ENCODE data around the gene IL17RC.
"Not testable (repeated sequence)": the region's sequence is repeated elsewhere in the genome, so short reads cannot be mapped to it uniquely, and the experiment has no call there.

IL17RC gene

GRCh38 chr3:9916734-9917680, at the start of gene IL17RC:
TSS of gene IL17RC (plus strand) at chr3:9917098. CDS start at chr3:9917316, 218 bp downstream.
- DNase-seq, result peak; percentile 39

DNA sequence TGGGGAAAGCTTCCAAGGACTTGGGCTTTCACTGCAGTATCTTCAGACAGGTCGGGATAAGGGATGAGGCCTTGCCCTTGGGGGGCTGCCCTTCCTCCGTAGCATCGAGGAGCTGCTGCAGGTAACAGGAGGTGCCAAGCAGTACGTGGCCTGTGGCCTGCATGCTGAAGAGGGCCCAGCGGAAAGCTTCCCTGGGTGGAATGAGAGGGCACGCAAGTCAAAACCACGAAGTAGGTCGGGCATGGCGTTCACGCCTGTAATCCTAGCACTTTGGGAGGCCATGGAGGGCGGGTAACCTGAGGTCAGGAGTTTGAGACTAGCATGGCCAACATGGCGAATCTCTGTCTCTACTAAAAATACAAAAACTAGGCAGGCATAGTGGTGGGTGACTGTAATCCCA, 49.8 kb upstream of the IL17RC start:
- no peak for DNase-seq

DNA sequence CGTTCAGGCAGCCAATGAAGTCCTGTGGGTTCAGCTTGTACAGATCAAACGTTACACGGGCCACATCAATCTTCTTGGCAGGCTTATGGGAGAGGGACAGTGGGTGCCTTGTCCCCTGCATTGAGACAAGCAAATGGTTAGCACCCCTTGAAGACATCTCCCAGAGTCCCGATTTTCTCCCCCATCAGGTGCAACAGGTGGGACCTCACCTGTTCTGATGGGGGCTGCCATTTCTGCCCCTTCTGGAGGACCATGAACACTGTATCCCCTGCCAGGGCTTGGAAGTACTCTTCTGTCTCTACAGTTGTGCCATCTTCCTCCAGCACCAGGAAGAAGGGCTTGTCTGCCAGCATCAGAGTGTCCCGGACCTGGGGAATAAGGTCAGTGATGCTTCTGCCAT, 46.9 kb upstream of the IL17RC start:
- no peak for DNase-seq

GRCh38 chr3:9870978-9871377, 45.9 kb upstream of the IL17RC start:
- no peak for DNase-seq

- not testable (repeated sequence) for DNase-seq
Measured at GRCh38 chr3:9872067-9872466, 44.8 kb upstream of the IL17RC start.

DNA sequence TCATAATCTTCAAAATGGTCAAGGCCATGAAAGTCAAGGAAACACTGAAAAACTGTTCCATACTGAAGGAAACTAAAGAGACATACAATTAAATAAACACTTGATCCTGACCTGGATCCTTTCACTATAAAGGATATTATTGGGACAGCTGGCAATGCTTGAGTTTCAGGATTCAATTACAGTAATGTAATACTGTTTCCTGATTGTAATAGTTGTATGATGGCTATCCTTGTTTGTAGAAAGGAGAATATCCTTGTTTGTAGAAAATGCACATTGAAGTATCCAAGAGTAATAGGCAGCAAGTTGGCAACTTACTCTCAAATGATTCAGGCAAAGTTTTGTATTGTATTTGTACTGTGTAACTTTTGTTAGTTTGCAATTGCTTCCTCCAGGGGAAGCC, 41.5 kb upstream of the IL17RC start:
- no peak for DNase-seq

DNA sequence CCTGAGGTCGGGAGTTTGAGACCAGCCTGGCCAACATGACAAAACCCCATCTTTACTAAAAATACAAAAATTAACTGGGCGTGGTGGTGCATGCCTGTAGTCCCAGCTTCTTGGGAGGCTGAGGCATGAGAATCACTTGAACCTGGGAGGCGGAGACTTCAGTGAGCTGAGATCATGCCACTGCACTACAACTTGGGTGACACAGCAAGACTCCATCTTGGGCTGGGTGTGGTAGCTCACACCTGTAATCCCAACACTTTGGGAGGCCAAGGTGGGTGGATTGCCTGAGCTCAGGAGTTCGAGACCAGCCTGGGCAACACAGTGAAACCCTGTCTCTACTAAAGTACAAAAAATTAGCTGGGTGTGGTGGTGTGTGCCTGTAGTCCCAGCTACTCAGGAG, 40.6 kb upstream of the IL17RC start:
- not testable (repeated sequence) for DNase-seq

DNA sequence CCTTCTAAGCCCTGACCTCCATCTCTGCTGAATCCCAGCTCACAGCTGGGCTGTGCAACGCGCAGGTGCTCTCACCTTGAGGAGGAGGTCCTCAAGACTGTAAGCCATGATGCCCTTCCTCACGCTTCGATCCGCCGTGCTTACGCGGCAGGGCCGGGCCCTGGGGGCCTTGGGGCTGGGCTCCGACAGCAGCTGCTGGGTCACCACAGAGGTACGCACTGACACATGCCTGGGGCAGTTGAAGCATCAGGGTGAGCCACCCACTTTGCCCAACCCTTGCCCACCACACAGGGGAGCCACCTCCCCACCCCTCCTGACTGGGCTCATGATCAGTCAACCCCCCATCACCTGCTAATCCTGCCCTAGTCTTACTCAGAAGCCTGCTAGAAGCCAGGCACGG, 39.9 kb upstream of the IL17RC start:
- no peak for DNase-seq

- no peak for DNase-seq
Measured at GRCh38 chr3:9878700-9879099, 38.2 kb upstream of the IL17RC start.

DNA sequence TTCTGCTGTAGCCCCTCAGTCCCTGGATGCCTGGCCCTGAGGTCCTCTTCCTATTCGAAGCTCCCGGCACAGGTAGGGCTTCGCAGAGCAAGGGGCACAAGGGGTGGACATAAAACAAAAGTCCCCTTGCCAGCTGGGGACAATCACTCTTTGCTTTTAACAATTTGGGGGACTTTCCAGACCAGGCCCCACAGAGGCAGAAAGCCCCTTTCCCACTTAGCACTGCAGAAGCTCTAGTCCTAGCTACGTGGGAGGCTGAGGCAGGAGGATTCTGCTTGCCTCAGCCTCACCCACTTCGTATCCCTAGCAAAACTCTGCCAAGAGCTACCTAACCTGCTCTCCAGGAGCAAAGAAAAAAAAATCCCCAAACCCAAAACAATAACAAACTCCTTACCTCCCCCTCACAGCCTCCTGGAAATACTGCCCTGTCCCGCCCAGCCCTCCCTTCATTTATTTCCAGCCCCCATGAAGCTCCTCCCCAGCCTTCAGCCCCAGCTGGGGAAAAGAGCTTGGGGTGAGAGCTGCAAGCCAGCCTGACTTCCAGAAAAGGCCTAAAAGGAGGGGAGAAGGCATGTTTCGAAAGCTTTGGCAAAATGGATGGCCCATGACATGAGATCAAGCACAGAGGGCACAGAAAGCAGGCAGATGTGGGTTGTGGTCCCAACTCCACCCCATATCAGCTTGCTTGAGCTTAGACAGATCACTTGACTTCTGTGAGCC, 36.9 kb upstream of the IL17RC start, which contains the start of gene CIDEC:
CIDEC (minus strand) TSS at position 424 of the 720 bp plus-strand sequence. CDS start 1,767 bp downstream, outside the sequence.
- no peak for DNase-seq

- no peak for DNase-seq
Measured at GRCh38 chr3:9881441-9881840, 35.5 kb upstream of the IL17RC start.

- no peak for DNase-seq
Measured at GRCh38 chr3:9883706-9884554, 33.0 kb upstream of the IL17RC start.

- DNase-seq, result no peak
Measured at GRCh38 chr3:9884555-9885165, 32.2 kb upstream of the IL17RC start.

DNA sequence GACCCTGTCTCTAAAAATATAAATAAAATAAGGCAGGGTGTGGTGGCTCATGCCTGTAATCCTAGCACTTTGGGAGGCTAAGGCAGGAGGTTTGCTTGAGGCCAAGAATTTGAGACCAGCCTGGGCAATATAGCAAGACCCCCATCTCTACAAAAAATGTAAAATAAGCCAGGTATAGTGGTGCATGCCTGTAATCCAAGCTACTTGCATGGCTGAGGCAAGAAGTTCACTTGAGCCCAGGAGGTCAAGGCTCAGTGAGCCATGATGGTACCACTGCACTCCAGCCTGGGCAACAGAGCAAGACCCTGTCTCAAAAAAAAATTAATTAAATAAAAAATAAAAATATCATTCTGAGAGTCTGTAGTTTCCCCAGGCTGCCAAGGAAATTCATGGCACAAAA, 30.6 kb upstream of the IL17RC start:
- DNase-seq, result no peak

DNA sequence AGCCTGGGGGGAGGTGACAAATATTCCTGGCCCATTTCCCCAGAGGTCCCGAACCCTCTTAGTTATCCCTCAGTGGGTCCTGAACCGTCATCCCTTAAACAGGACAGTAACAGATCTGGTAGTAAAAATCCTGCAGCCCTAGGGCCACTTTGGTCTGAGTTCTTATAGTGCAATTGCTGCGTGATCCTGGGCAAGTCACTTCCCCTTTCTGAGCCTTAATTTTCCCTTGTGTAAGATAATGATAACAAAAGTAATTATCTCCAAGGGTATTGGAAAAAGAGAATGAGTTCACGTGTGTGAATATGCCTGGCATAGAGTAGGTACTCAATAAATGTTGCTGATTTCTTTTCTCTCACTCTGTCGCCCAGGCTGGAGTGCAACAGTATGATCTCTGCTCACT, 29.4 kb upstream of the IL17RC start:
- no peak for DNase-seq

GRCh38 chr3:9888540-9888939, 28.4 kb upstream of the IL17RC start:
- DNase-seq, result no peak

DNA sequence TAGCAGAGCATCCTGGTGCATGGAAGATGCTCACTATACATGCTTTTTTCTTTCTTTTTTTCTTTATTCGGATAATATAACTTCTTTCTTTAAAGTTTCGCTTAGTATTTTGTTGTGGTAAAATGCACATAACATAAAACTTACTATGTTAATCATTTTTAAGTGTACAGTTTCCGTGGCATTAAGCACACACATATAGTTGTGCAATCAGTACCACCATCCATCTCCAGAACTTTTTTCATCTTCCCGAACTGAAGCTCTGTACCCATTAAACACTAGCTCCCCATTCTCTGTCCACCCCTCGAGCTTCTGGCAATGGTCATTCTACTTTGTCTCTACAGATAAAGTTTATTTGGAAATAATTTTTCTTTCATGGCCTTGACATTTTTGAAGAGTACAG, 27.5 kb upstream of the IL17RC start:
- DNase-seq, result no peak

GRCh38 chr3:9890249-9891071, 26.4 kb upstream of the IL17RC start, which contains the start of gene JAGN1:
TSS of gene JAGN1 (plus strand) at chr3:9890610. CDS start at chr3:9890723, 113 bp downstream.
- peak; percentile 94 for DNase-seq

GRCh38 chr3:9891072-9891622, 25.8 kb upstream of the IL17RC start:
- no peak for DNase-seq

GRCh38 chr3:9893739-9894138, 23.2 kb upstream of the IL17RC start:
- no peak for DNase-seq

DNA sequence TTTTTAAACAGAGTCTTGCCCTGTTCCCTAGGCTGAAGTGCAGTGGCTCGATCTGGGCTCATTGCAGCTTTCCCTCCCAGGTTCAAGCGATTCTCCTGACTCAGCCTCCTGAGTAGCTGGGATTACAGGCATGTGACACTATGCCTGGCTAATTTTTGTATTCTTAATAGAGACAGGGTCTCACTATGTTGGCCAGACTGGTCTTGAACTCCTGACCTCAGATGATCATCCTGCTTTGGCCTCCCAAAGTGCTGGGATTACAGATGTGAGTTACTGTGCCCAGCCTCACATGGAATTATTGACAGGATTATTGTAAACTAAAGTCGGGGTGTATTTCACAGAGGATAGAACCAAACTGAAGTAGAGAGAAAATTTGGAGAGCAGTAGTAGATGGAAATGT, 21.2 kb upstream of the IL17RC start:
- DNase-seq, result not testable (repeated sequence)
